Liver (tissue), 3 donors: ENCODE measurements around the gene SBNO1.
"Not testable (repeated sequence)": the region's sequence is repeated elsewhere in the genome, so short reads cannot be mapped to it uniquely, and the experiment has no call there.

Experiments
- TAF1 ChIP-seq: conservative IDR thresholded peaks from 2 replicates; pipeline ENCODE4 v1.6.1; 2016; ENCODE audit warnings: antibody characterized with exemption, mild to moderate bottlenecking
- TF ChIP-seq, protein P1 (sequence below): IDR thresholded peaks from 2 replicates; pipeline ENCODE4 v1.6.1; 2016; ENCODE audit warnings: antibody characterized with exemption, mild to moderate bottlenecking
- TF ChIP-seq, protein P2 (sequence below): fragments of 150-350 bp; IDR thresholded peaks from 2 replicates; pipeline ENCODE4 v1.5.1; 2017; ENCODE audit warnings: improper control_type of control experiment, low read depth, low read length; ENCODE audit not compliant: missing input control
- donor health status: healthy.
- donor health status: healthy.

DNA sequence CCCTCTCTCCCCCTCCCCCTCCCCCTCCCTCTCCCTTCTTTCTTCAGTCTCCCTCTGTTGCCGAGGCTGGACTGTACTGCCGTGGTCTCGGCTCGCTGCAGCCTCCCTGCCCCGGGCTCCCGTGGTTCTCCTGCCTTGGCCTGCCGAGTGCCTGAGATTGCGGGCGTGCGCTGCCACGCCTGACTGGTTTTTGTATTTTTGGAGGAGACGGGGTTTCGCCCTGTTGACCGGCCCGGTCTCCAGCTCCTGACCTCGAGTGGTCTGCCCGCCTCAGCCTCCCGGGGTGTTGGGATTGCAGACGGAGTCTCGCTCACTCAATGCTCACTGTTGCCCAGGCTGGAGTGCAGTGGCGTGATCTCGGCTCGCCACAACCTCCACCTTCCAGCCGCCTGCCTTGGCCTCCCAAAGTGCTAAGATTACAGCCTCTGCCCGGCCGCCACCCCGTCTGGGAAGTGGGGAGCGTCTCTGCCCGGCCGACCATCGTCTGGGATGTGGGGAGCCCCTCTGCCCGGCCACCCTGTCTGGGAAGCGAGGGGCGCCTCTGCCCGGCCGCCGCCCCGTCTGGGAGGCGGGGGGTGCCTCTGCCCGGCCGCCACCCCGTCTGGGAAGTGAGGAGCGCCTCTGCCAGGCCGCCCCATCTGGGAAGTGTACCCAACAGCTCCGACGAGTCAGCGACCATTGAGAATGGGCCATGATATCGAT lies 7.2 kb upstream of the SBNO1 start:
- TF ChIP-seq TAF1: not testable (repeated sequence)
- TF ChIP-seq, protein P1, sequence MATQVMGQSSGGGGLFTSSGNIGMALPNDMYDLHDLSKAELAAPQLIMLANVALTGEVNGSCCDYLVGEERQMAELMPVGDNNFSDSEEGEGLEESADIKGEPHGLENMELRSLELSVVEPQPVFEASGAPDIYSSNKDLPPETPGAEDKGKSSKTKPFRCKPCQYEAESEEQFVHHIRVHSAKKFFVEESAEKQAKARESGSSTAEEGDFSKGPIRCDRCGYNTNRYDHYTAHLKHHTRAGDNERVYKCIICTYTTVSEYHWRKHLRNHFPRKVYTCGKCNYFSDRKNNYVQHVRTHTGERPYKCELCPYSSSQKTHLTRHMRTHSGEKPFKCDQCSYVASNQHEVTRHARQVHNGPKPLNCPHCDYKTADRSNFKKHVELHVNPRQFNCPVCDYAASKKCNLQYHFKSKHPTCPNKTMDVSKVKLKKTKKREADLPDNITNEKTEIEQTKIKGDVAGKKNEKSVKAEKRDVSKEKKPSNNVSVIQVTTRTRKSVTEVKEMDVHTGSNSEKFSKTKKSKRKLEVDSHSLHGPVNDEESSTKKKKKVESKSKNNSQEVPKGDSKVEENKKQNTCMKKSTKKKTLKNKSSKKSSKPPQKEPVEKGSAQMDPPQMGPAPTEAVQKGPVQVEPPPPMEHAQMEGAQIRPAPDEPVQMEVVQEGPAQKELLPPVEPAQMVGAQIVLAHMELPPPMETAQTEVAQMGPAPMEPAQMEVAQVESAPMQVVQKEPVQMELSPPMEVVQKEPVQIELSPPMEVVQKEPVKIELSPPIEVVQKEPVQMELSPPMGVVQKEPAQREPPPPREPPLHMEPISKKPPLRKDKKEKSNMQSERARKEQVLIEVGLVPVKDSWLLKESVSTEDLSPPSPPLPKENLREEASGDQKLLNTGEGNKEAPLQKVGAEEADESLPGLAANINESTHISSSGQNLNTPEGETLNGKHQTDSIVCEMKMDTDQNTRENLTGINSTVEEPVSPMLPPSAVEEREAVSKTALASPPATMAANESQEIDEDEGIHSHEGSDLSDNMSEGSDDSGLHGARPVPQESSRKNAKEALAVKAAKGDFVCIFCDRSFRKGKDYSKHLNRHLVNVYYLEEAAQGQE: not testable (repeated sequence)
- TF ChIP-seq, protein P2, sequence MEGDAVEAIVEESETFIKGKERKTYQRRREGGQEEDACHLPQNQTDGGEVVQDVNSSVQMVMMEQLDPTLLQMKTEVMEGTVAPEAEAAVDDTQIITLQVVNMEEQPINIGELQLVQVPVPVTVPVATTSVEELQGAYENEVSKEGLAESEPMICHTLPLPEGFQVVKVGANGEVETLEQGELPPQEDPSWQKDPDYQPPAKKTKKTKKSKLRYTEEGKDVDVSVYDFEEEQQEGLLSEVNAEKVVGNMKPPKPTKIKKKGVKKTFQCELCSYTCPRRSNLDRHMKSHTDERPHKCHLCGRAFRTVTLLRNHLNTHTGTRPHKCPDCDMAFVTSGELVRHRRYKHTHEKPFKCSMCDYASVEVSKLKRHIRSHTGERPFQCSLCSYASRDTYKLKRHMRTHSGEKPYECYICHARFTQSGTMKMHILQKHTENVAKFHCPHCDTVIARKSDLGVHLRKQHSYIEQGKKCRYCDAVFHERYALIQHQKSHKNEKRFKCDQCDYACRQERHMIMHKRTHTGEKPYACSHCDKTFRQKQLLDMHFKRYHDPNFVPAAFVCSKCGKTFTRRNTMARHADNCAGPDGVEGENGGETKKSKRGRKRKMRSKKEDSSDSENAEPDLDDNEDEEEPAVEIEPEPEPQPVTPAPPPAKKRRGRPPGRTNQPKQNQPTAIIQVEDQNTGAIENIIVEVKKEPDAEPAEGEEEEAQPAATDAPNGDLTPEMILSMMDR: not testable (repeated sequence)
